NCI-H2081 treated with DMSO at 0.1 percent for 48 hours (cell line): ENCODE measurements around the gene ADAMTS2.

Source experiments
- DNase-seq: peaks from one replicate; lab custom pipeline; 2025; lab: John Stamatoyannopoulos, UW

ADAMTS2 gene

DNA sequence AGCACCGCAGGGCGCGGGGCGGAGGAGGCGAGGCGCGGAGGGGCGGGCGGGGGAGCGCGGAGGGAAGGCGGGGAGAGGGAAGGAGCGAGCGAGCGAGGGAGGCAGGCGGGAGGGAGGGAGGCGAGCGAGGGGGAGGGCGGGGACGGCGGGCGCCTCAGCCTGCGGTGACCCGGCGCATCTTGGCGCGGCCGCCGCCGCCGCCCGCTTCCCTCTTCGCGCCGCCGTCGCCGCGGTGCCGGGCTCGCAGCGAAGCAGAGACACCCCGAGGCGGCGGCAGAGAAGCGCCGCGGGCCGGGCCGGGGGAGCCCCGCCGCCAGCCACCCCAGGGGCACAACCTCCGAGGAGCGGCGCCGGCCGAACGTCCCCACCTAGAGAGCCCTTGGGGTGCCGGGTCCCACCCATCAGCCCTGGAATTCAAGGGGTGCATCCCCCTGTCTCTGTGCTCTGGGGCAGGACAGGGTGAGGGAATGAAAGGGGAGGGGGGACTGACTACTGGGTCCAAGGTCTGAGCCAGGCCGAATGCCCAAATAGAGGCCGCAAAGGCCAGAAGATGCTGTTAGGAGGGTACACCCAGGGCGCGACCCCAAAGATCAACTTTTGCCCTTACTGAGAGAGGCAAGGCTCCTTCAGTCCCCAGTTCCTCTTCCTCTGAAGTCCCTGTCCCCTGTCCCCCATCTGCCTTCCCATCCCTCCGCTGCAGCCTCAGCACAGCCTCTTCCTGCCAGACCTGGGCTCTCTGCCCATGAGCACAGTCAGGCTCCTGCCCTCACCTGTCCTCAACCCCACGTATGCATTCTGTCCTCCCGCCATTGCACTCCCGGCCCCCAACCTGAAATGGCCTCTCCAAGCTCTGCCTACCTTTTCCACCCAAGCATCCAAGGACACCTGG lies at the start of gene ADAMTS2:
TSS of gene ADAMTS2 (minus strand) at position 29 of the 889 bp plus-strand sequence. CDS start 133 bp downstream, outside the sequence.
- DNase-seq: no peak

DNA sequence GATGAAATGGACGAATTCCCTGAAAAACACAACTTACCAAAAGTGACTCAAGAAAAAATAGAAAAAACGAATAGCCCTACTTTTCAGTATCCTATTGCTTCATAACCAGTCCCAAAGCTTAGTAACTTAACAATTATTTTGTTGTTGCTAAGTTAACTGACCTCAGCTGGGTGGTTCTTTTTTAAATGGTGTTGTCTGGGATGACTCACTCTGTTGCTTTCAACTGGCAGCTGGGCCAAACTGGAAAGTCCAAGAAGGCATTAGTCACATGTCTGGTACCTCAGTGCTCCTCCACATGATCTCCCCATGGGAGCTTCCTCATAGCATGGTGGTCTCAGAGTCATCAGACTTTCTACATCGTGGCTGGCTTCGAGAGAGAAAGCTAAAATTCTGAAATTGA lies 47.8 kb upstream of the ADAMTS2 start:
- DNase-seq: no peak

DNA sequence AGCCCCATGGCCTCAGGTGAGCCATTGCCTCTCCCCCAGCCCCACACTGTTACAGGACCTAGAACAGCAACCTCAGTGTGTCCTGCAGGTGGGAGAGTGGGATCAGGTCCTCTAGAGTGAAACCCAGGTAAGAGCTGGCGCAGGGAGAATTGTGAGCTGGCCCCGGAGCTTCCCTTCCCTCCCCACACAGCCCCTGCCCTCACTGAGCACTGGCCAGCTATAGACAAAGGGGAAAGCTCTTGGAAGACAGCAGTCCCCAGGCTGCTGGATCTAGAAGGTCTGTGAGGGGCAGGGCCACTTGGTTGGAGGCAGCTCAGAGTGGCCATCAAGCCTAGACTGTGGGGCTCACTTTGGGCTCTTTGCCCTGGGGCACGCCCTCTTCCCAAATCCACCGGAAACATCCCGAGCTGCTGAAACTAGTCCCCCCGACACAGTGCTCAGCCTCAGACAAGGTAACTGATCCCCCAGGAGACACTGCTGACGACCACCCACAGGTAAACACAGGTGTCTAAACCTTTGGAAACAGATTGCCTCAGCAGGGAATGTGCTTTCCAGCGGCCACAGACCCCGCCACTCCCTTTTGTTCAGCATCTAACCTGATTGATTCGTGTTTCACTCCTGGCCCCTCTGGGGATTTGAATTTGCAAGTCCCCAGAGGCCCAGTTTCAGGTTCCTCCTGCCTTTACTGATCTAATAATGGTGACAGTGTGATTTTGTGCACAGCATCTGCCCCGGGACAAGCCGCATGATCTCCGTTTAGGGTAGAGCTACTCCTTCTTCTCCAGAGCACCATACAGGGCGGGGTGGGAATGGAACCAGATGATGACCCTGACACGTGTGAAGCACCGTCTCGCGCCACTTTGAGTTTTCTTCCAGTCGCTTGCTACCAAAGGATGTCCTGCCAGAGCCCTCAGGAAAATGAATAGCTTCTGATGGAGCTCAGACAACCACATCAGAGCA lies 42.2 kb upstream of the ADAMTS2 start:
- DNase-seq: no peak

DNA sequence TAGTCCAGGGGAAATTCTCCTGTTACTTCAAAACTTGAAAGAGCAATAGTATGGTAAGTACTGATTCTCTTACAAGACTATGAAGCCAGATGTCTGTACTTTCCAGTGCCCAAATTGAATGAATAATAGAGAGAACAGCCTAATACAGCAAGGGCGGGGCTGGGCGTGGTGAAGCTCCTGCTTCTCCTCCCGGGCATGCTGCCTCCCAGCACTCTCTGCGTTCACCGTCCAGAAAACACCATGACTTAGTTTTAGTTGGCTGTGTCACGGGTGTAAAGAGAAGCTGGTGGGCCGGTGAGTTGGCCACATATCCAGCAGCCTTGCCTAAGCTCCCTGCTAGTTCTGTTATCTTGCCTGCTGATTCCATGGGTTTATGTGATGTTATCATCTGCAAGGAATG lies 40.7 kb upstream of the ADAMTS2 start:
- no peak for DNase-seq

DNA sequence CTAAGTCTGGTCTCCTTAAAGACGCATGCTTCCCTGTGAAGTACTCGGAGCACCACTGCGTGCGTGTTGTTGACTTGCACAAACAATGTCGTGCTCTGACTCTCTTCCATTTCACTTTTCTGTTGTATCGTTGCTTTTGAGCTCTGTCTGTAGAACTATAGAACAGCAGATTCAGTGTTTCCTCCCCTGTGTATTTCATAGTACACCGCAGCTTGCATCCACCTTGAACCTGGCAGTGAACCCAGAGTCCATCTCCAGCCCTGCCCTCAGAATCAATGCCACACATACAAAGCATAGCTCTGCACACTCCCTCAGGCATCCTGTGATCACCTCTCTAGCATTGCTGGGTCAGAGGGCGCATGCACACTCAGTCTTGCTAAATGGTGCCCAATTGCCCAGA lies 37.2 kb upstream of the ADAMTS2 start:
- no peak for DNase-seq

DNA sequence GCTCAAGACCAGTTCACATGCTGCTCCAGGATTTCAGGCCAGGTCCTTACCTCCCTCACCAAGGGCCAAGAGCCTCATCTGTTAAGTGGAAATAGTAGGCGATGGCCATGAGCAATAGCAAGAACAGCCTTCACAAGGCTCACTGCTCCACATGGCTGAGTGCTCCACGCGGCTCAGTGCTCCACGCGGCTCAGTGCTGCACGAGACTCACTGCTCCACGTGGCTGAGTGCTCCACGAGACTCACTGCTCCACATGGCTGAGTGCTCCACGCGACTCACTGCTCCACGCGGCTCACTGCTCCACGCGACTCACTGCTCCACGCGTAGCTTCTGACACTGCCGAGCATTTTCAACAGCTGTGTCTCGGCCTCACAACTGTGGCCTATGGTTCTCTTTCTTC lies 36.4 kb upstream of the ADAMTS2 start:
- DNase-seq: no peak

DNA sequence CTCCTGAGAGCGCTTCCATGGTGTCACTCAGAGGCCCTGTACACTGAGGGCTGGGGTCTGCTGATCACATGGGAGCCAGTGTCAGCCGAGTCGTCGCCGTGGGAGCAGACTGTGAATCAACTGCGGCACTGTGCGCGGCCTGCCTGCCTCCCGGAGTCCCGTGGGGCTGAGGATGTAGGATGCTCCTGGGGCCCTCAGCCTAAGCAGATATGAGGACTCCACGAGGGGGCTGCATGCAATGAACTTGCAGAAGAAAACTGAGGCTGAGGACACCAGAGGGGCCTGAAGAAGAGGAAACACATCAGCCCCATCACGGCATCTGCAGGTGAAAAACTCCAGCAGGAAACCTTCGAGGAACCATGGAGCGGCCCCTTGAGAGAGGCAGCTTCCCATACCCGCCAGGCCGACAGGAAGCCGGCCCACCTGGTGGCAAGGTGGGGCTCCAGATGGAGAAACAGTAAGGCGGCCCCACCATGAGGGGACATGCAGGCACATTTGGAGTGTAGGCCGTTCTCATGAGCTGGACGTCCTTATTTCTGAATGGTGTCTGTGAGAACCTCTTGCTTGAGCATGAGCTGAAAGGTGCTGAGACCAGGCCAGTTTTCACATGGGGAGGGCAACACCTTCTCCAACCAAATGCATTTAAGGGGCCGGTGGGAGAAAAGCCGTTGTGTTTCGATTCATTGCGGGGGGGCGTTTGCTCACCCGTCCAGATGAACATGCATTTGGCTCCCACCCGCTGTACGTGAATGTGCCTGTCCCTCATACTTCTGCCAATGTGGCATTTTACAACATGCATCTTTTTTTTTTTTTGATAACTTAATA lies 35.2 kb upstream of the ADAMTS2 start:
- DNase-seq: no peak

DNA sequence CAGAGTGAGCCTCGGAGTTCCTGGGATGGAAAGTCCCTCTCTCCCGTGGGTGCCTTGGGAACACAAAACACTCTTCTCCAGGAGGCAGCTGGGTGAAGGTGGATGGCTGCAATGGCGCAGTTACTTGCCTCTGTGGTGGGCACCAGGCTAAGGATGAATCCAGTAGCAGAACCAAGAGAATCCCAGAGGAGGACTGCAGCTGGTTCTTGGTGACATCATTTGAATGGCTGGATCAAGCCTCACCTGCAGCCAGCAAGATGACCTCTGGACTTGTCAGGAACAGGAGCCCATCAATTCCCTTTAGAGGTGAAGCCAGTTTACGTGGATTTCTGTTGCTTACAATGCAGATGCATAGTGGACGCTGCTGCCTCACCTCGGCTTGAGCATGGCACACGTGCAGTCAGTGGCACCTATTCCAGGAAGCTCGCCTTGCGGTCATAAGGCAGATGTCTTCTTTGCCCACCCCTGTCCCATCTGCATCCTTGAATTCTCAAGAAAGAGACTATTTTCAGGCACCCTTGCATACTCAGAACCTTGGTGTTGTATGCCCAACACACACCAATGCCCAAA lies 34.1 kb upstream of the ADAMTS2 start:
- no peak for DNase-seq

DNA sequence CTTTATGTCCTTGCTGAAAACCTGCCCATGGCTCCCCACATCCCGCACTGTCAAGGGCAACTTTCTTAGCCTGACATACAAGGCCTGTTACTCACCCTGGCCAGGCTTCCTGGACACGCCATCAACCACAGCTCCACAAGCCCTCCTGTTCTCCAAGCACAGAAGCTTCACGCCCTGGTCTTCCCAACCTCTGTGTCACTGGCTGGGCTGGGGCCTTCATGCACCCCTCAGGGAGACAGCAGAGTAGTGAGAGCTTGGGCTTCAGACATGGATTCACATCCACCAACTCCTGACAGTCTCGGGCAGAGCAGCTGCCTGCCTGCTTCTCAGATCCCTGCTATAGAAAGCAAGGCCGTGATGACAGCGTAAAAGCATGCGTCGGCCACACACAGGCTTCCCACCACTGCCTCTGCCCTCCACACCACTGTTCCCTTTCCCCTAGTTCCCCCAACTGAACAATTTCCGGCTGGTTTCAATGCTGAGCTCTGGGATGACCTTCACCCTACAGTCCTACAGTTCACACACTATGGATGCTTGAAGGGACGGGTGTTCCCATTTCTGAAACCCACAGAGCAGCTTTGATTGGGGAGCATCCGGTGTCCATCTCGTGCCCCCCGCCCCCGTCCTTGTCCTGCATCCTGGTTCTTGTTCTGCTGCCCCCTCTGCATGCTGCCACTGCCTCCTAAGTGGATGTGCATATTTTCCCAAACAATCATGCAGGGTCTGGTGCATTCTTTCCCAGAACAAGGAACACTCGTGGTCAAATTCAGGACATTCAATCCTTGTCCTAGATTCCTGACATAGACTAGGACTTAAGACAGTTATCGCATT lies 33.4 kb upstream of the ADAMTS2 start:
- DNase-seq: no peak

DNA sequence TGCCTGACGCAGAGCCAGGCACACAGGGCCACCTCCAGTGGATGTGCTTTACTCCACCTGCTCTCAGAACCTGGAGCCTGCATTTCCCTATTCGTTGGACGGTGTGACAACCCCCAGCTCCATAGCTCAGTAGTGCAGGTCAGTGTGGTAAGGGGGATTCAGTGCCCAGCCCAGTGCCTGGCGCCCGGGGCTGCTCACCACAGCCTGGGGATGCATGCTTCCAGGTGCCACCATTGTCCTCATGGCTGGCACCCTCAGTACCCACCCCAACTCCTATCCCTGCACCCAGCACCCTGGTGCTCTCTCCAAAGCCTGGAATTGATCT lies 32.8 kb upstream of the ADAMTS2 start:
- no peak for DNase-seq

DNA sequence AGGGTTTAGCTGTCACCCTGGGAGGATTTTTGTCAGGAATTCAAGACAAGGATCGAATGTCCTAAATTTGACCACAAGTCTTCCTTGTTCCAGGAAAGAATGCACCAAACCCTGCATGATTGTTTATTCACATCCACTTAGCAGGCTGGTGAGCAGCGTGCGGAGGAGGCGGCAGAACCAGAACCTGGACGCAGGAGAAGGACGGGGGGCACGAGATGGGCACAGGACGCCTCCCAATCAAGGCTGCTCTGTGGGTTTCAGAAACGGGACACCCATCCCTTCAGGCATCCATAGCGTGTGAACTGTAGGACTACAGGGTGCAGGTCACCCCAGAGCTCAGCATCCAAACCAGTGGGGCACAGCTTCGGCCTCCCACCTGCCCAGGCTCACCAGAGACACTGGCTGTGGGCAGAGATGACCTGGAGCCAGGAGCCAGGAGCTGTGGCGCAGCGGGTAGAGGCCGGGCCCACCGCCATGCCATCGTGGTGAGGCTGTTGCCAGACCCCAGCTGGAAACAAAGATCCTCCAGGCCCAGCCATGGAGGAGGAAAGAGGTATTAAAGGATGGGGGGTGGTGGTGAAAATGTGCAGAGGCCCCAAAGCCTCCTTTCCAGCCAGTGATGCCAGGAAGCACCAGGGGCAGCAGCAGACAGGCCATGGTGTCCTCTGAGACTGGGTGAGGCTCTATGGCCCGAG lies 32.3 kb upstream of the ADAMTS2 start:
- DNase-seq: no peak

DNA sequence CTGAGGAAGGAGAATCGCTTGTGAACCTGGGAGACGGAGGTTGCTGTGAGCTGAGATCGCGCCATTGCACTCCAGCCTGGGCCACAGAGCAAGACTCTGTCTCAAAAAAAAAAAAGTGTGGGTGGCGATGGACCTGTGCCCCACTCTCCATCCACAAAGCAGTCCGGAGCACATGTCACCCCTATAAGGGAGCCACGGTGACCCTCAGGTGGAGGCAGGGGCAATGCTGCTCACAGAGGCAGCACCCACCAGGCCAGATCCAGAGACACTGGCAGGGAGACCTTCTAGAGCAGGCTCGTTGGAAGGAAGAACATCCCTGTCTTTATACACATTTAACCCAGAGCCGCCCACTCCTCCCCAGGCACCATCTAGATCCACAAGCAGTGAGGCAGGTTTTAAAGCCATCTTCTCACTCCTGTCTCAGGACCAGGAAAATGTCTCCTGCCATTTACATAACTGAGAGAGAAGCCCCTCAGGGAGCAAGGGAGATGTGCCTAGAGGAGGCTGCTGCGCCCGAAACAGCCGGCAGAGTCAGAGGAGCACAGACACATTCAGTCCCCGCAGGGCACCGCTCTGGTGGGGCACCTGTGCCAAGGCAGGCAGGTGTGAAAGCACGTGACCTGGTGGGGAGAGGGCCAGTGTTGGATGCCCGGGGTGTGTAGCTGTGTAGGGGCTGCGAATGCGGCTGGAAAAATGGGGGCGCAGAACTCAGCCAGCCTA lies 31.6 kb upstream of the ADAMTS2 start:
- DNase-seq: no peak

DNA sequence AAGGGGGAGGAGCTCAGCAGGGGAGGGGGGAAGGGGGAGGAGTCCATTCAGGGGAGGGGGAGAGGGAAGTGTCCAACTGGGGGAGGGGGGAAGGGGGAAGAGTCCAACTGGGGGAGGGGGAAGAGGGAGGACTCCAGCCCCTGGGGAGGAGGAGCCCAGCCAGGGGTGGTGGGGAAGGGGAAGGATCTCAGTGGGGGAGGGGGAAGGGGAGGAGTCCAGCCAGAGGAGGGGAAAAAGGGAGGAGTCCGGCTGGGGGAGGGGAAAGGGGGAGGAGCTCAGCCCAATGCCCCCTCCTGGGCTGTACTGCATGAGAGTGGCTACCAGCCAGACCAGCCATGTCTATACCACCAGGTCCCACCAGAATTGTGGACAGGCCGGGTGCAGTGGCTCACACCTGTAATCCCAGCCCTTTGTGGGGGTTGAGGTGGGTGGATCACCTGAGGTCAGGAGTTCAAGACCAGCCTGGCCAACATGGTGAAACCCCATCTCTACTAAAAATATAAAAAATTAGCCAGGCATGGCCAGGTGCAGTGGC lies 30.6 kb upstream of the ADAMTS2 start:
- no peak for DNase-seq

DNA sequence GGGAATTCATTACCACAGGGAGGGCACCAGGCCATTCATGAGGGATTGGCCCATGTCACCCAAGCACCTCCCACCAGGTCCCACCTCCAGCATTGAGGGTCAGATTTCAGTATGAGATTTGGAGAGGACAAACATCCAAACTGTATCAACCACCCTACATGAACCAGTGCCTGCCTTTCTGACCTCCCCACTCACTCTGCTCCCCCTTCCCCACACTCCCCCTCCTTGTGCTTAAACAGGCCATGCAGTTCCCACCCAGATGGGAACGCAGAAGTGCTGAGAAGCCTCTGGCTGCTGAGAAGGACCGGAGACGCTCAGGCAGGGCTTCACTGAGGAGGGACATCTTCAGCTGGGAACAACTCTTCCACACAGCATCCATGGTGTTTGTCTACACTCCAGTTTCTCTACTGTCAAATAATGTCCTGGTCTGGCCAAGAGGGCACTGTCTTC lies 30.0 kb upstream of the ADAMTS2 start:
- DNase-seq: no peak

DNA sequence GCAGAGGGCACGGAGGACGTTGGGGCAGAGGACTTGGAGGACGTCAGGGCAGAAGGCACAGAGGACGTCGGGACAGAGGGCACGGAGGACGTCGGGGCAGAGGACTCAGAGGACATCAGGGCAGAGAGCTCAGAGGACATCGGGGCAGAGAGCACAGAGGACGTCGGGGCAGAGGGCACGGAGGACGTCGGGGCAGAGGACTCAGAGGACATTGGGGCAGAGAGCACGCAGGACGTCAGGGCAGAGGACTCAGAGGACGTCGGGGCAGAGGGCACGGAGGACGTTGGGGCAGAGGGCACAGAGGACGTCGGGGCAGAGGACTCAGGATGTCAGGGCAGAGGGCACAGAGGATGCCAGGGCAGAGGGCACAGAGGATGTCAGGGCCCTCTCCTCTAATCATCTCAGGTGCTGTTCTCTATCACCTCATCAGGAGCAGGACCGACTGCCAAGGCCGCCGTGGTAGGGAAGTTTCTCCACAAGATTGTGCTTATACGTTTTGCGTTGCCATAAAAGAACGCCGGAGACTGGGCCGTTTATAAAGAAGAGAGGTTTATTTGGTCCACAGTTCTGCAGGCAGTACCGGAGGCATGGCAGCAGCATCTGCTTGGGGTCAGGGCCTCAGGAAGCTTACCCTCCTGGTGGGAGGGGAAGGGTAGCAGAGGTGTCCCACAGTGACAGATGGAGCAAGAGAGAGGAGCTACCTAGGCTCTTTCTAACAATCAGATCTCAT lies 29.4 kb upstream of the ADAMTS2 start:
- no peak for DNase-seq

DNA sequence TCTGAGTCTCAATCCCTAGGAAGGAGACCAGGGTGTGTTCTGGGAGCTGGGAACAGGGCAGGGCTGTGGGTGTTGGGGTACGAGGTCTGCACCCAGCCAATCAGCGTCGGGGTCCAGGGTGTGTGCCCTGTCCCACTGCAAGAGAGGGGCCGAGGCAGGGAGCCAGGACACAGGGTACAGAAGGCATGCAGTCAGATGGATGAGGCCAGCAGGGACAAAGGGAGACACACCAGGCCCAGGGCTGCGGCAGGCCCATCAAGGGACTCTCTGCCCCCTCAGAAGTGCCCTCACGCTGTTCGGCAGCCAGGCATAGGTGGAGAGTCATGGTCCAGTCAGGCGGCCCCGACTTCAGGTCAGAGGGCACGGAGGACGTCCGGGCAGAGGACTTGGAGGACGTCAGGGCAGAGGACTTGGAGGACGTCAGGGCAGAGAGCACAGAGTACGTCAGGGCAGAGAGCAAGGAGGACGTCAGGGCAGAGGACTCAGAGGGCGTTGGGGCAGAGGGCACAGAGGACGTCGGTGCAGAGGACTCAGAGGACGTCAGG lies 28.8 kb upstream of the ADAMTS2 start:
- DNase-seq: no peak

DNA sequence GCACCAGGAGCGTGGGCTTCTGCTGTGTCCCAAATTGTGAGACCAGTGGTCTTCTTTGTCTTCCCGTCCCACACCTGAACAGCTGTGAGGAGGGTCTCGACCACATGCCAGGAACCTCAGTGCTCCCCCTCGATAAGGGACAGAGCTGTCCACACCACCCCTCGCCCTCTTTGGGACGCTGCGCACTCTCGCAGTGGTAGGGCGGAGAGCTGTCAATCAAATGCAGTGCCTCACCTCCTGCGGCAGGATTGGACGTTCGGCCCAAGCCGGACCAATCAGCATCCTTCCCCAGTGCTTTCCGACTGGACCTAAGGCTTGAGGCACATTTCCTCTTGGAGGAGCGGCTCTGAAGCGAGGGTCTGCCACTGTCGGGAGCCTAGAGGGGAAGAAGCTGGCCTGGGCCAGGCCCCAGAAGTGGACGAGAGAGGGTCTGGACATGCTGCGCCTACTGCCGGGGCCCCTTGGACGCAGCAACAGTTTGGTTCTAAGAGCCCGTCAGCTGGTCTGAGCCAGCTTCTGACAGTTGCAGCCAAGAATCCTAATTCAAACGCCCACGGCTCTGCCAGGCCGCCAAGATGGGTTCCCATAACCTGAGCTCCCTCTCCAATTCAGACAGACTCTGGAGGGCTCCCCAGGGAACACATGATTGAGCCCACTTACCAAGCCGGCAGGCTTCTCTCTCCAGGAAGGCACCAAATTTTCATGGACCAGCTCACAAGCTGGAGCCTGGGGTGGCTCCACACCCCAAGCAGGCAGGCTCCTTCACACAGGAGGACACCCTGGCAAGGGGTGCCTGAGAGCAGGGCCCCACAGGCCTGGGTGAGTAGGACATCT lies 28.1 kb upstream of the ADAMTS2 start:
- DNase-seq: no peak
